Measurements from ENCODE around the gene ARHGAP19. TPM values are rescaled to one million over a fixed set of nuclear protein-coding genes. Genes with fewer than 3 reads are reported as not detected.

ARHGAP19 gene
- total RNA-seq, 4 donors from 2014 or later, result 4.5 to 8.4 (median 7.4) TPM

GRCh38 chr10:97174276-97174775, 118.1 kb downstream of the ARHGAP19 start:
- 97% methylated on average over 5 of the region's 5 CpGs; no CpG with 5 or more reads in 1 of the 2 donors for WGBS, 2 donors (ENCODE audit: low coverage in 1 of 2)
- DNase-seq, result no peak
- H3K27ac ChIP-seq, result no peak overlapping the region
- H3K36me3 ChIP-seq, result no peaks in the 10 kb centered on the region
- no peaks in the 10 kb centered on the region for H3K4me1 ChIP-seq
- H3K4me3 ChIP-seq, result no peak overlapping the region
- TF ChIP-seq POLR2A (IDR thresholded peaks at IDR 0.05), result no peak
- no peak for TF ChIP-seq CTCF (IDR thresholded peaks at IDR 0.05)
- TF ChIP-seq POLR2AphosphoS5 (IDR thresholded peaks at IDR 0.05), result no peak
- no peak for TF ChIP-seq EP300 (IDR thresholded peaks at IDR 0.05; ENCODE audit: low read depth)
- in situ Hi-C loops (cut with MboI; ENCODE audit: low pct_ligation_motif_present in 1 of 4, low pct_unique_long_range_greater_than_20kb in 1 of 4, low sequenced_read_pairs in 3 of 4), result no loop called here
- H3K27me3 ChIP-seq, result peaks cover 26% of the 10 kb centered on the region
- no peaks in the 10 kb centered on the region for H3K9me3 ChIP-seq
- intact Hi-C loops (cut with DNase I; ENCODE audit: low total_unique reads), result no loop called here

GRCh38 chr10:97173036-97173435, 119.4 kb downstream of the ARHGAP19 start:
- 70 to 81% methylated on average over 2 to 6 of the region's 6 CpGs for WGBS, 2 donors (ENCODE audit: low coverage in 1 of 2)
- H3K4me1 ChIP-seq, result no peaks in the 10 kb centered on the region
- no peak overlapping the region for H3K27ac ChIP-seq
- intact Hi-C loops (cut with DNase I; ENCODE audit: low total_unique reads), result no loop called here
- no peaks in the 10 kb centered on the region for H3K9me3 ChIP-seq
- H3K36me3 ChIP-seq, result no peaks in the 10 kb centered on the region
- in situ Hi-C loops (cut with MboI; ENCODE audit: low pct_ligation_motif_present in 1 of 4, low pct_unique_long_range_greater_than_20kb in 1 of 4, low sequenced_read_pairs in 3 of 4), result no loop called here
- H3K4me3 ChIP-seq, result no peak overlapping the region
- peaks cover 18% of the 10 kb centered on the region for H3K27me3 ChIP-seq
- no peak for DNase-seq
- TF ChIP-seq POLR2AphosphoS5 (IDR thresholded peaks at IDR 0.05), result no peak
- no peak for TF ChIP-seq CTCF (IDR thresholded peaks at IDR 0.05)
- no peak for TF ChIP-seq EP300 (IDR thresholded peaks at IDR 0.05; ENCODE audit: low read depth)
- TF ChIP-seq POLR2A (IDR thresholded peaks at IDR 0.05), result no peak

Small RNA genes within 50 kb of the gene (small RNA-seq; reads per million reads assigned to genes)
- 0 reads per million in 4 donors for gene RF00017

Other genes with a start within 250 kb of the ARHGAP19 start
- 1 to 10 TPM in 1 of 4 donors, under 1 TPM in 2, not detected in 1; 0.27 to 1.9 (median 0.32) TPM for gene SLIT1, start 106.7 kb downstream of the ARHGAP19 start, total RNA-seq
- 10 to 100 TPM in 2 of 4 donors, 1 to 10 TPM in 2; 5.8 to 15.7 (median 10.3) TPM for gene FRAT1, start 26.6 kb upstream of the ARHGAP19 start, total RNA-seq
- gene FRAT2, start 42.1 kb upstream of the ARHGAP19 start, total RNA-seq, result 10 to 100 TPM; 46.4 to 72.2 (median 54.6) TPM
- gene RRP12, start 108.7 kb upstream of the ARHGAP19 start, total RNA-seq, result 10 to 100 TPM in 3 of 4 donors, 1 to 10 TPM in 1; 5.7 to 14.0 (median 11.5) TPM
- gene PGAM1, start 133.6 kb upstream of the ARHGAP19 start, total RNA-seq, result 100 to 1,000 TPM in 3 of 4 donors, 10 to 100 TPM in 1; 94.5 to 216 (median 124) TPM
- 100 to 1,000 TPM in 1 of 4 donors, 10 to 100 TPM in 2, 1 to 10 TPM in 1; 2.6 to 315 (median 26.1) TPM for gene EXOSC1, start 153.4 kb upstream of the ARHGAP19 start, total RNA-seq
- 10 to 100 TPM; 10.8 to 36.2 (median 32.7) TPM for gene ZDHHC16, start 153.5 kb upstream of the ARHGAP19 start, total RNA-seq
- 100 to 1,000 TPM in 3 of 4 donors, 10 to 100 TPM in 1; 62.8 to 116 (median 106) TPM for gene MMS19, start 205.8 kb upstream of the ARHGAP19 start, total RNA-seq
- 1 to 10 TPM in 3 of 4 donors, under 1 TPM in 1; 0.40 to 4.1 (median 3.2) TPM for gene UBTD1, start 206.3 kb upstream of the ARHGAP19 start, total RNA-seq

Measured in transverse colon (tissue), 4 donors.